CD4-positive, CD25-positive, alpha-beta regulatory T cell (primary cell): ENCODE measurements around the gene APOLD1. TPM values are rescaled to one million over a fixed set of nuclear protein-coding genes. Genes with fewer than 3 reads are reported as not detected.
"Not testable (repeated sequence)": the region's sequence is repeated elsewhere in the genome, so short reads cannot be mapped to it uniquely, and the experiment has no call there.

ENCODE experiments used
- ATAC-seq, 2 donors: fragments of 150-1000 bp; cut with Tn5 transposase; one replicate each; pipeline ENCODE4 v1.10.0; 2021; ENCODE audit warnings: low read depth in 2 of 2, moderate number of reproducible peaks in 2 of 2, moderate library complexity in 1 of 2
- DNase-seq, 3 donors: peaks; one replicate each; pipeline versions ENCODE4 v3.0.0 to v3.0.0-alpha.2; 2012 to 2022; ENCODE audit warnings: mixed read lengths in 1 of 3
- H3K27ac ChIP-seq: one replicate; pipeline ENCODE4 v1.7.0; 2013; ENCODE audit warnings: mild to moderate bottlenecking, low read length; ENCODE audit not compliant: insufficient read depth, poor library complexity, severe bottlenecking
- H3K27me3 ChIP-seq: one replicate; pipeline ENCODE4 v1.7.0; 2013; ENCODE audit warnings: low read length; ENCODE audit not compliant: control insufficient read depth, insufficient read depth
- H3K36me3 ChIP-seq: one replicate; pipeline ENCODE4 v1.7.0; 2013; ENCODE audit warnings: mild to moderate bottlenecking, low read length, moderate library complexity; ENCODE audit not compliant: control insufficient read depth, insufficient read depth
- H3K4me1 ChIP-seq: 2 replicates; pipeline ENCODE4 v1.7.0; 2013; ENCODE audit warnings: mild to moderate bottlenecking, low read length; ENCODE audit not compliant: insufficient read depth, control insufficient read depth, poor library complexity, severe bottlenecking
- H3K4me3 ChIP-seq: one replicate; pipeline ENCODE4 v1.7.0; 2013; ENCODE audit warnings: low read depth, mild to moderate bottlenecking, low read length, moderate library complexity
- H3K9me3 ChIP-seq, 2 experiments: 1 replicate in 1 of 2; 2 replicates in 1 of 2; pipeline ENCODE4 v1.7.0; 2013; ENCODE audit warnings: low read length in 2 of 2, mild to moderate bottlenecking in 1 of 2, moderate library complexity in 1 of 2; ENCODE audit not compliant: control insufficient read depth in 2 of 2
- H3K27ac Mint-ChIP-seq, 3 donors: one replicate each; pipeline ENCODE4 v1.8.0; 2020 to 2022; ENCODE audit warnings: mild to moderate bottlenecking in 3 of 3, mixed read lengths in 3 of 3, moderate library complexity in 2 of 3
- H3K27me3 Mint-ChIP-seq: one replicate; pipeline ENCODE4 v1.8.0; 2022; ENCODE audit warnings: mild to moderate bottlenecking, mixed read lengths
- H3K36me3 Mint-ChIP-seq: one replicate; pipeline ENCODE4 v1.8.0; 2020; ENCODE audit warnings: mixed read lengths
- H3K4me1 Mint-ChIP-seq, 4 donors: one replicate each; pipeline ENCODE4 v1.8.0; 2020 to 2022; ENCODE audit warnings: mixed read lengths in 4 of 4, mild to moderate bottlenecking in 1 of 4
- H3K4me3 Mint-ChIP-seq, 4 donors: one replicate each; pipeline ENCODE4 v1.8.0; 2020 to 2022; ENCODE audit warnings: mild to moderate bottlenecking in 4 of 4, mixed read lengths in 4 of 4, moderate library complexity in 3 of 4
- H3K9me3 Mint-ChIP-seq, 7 donors: one replicate each; pipeline ENCODE4 v1.8.0; 2020 to 2022; ENCODE audit warnings: mixed read lengths in 7 of 7, mild to moderate bottlenecking in 3 of 7, moderate library complexity in 2 of 7
- polyA plus RNA-seq, 4 donors: library from polyadenylated mRNA; unstranded; fragments of 300-500 nt; fragmentation: Illumina TruSeq; gene quantifications; one replicate each; pipeline ENCODE4 v1.2.3, GENCODE V29; 2021
- total RNA-seq: library from RNA; stranded (reverse); gene quantifications from one replicate; pipeline ENCODE4 v1.2.3, GENCODE V29; 2022

The APOLD1 gene
- total and polyA plus RNA-seq, 5 donors from 2014 or later, result 1.9 to 3.9 (median 2.8) TPM

- Mint-ChIP-seq H3K9me3 (no peaks in the 10 kb centered on the region), H3K36me3 (peaks cover 53% of the 10 kb centered on the region), H3K4me1 (peaks cover 13 to 49% (median 43%) of the 10 kb centered on the region in 4 donors), H3K27ac (peak overlapping the region; percentile 20 to 75 (median 23)), H3K27me3 (no peaks in the 10 kb centered on the region), H3K4me3 (peak overlapping the region in 1 of 4 donors; percentile 10)
- no peak overlapping the region for H3K4me3 ChIP-seq
- no peak for ATAC-seq
- H3K27me3 ChIP-seq, result no peaks in the 10 kb centered on the region
- no peak for DNase-seq
- H3K4me1 ChIP-seq, result peaks cover 13% of the 10 kb centered on the region
- H3K9me3 ChIP-seq, result no peaks in the 10 kb centered on the region
- H3K36me3 ChIP-seq, result peaks cover 71% of the 10 kb centered on the region
- H3K27ac ChIP-seq, result no peak overlapping the region
These were observed 34.4 kb downstream of the APOLD1 start for GRCh38 chr12:12819752-12820311.

- H3K9me3 ChIP-seq, H3K4me3 ChIP-seq, DNase-seq, ATAC-seq, H3K9me3 Mint-ChIP-seq, H3K27me3 Mint-ChIP-seq, H3K27ac ChIP-seq, H3K27me3 ChIP-seq, H3K4me1 ChIP-seq: not testable (repeated sequence)
- Mint-ChIP-seq H3K4me3 (peak overlapping the region in 2 of 4 donors; percentile 13 to 18), H3K36me3 (peaks cover 55% of the 10 kb centered on the region), H3K4me1 (peaks cover 12 to 46% (median 41%) of the 10 kb centered on the region in 4 donors), H3K27ac (peak overlapping the region in 2 of 3 donors; percentile 59 to 75)
- peaks cover 72% of the 10 kb centered on the region for H3K36me3 ChIP-seq
These were observed 34.9 kb downstream of the APOLD1 start for GRCh38 chr12:12820376-12820775.

- Mint-ChIP-seq H3K4me3 (no peak overlapping the region), H3K36me3 (peaks cover 48% of the 10 kb centered on the region)
These were observed 36.5 kb downstream of the APOLD1 start for GRCh38 chr12:12821975-12822374.

GRCh38 chr12:12822886-12823285 lies 37.4 kb downstream of the APOLD1 start:
- no peak overlapping the region for H3K27ac Mint-ChIP-seq
- DNase-seq (no peak), ATAC-seq (no peak)
- Histone ChIP-seq H3K27ac (no peak overlapping the region), H3K4me1 (peaks cover 4% of the 10 kb centered on the region), H3K36me3 (peaks cover 82% of the 10 kb centered on the region), H3K4me3 (no peak overlapping the region), H3K27me3 (no peaks in the 10 kb centered on the region), H3K9me3 (no peaks in the 10 kb centered on the region)
- peaks cover 54% of the 10 kb centered on the region for H3K36me3 Mint-ChIP-seq
- H3K4me3 Mint-ChIP-seq, result no peak overlapping the region
- no peaks in the 10 kb centered on the region for H3K27me3 Mint-ChIP-seq
- no peaks in the 10 kb centered on the region for H3K9me3 Mint-ChIP-seq
- peaks cover 5 to 30% (median 18%) of the 10 kb centered on the region in 4 donors for H3K4me1 Mint-ChIP-seq

More at GRCh38 chr12:12821975-12822374, 36.5 kb downstream of the APOLD1 start:
- no peaks in the 10 kb centered on the region for H3K9me3 ChIP-seq
- H3K27ac Mint-ChIP-seq, result peak overlapping the region in 1 of 3 donors; percentile 16
- H3K9me3 Mint-ChIP-seq, result no peaks in the 10 kb centered on the region
- no peak overlapping the region for H3K4me3 ChIP-seq
- ATAC-seq (no peak), DNase-seq (no peak)
- H3K36me3 ChIP-seq, result peaks cover 82% of the 10 kb centered on the region
- H3K4me1 ChIP-seq, result peaks cover 4% of the 10 kb centered on the region
- H3K4me1 Mint-ChIP-seq, result peaks cover 5 to 31% (median 25%) of the 10 kb centered on the region in 4 donors
- no peaks in the 10 kb centered on the region for H3K27me3 ChIP-seq
- no peak overlapping the region for H3K27ac ChIP-seq
- H3K27me3 Mint-ChIP-seq, result no peaks in the 10 kb centered on the region

GRCh38 chr12:12823300-12823699 lies 37.8 kb downstream of the APOLD1 start:
- ATAC-seq, result no peak
- peaks cover 56% of the 10 kb centered on the region for H3K36me3 Mint-ChIP-seq

GRCh38 chr12:12823811-12824210 lies 38.4 kb downstream of the APOLD1 start:
- Histone ChIP-seq H3K27ac (no peak overlapping the region), H3K4me3 (no peak overlapping the region), H3K27me3 (no peaks in the 10 kb centered on the region), H3K9me3 (no peaks in the 10 kb centered on the region), H3K36me3 (peaks cover 86% of the 10 kb centered on the region), H3K4me1 (peaks cover 4% of the 10 kb centered on the region)
- DNase-seq (no peak), ATAC-seq (no peak)
- no peak overlapping the region for H3K4me3 Mint-ChIP-seq
- H3K9me3 Mint-ChIP-seq, result no peaks in the 10 kb centered on the region
- H3K27me3 Mint-ChIP-seq, result no peaks in the 10 kb centered on the region
- H3K27ac Mint-ChIP-seq, result peak overlapping the region in 1 of 3 donors; percentile 7
- peaks cover 59% of the 10 kb centered on the region for H3K36me3 Mint-ChIP-seq
- peaks cover 5 to 26% (median 11%) of the 10 kb centered on the region in 4 donors for H3K4me1 Mint-ChIP-seq

More at GRCh38 chr12:12823300-12823699, 37.8 kb downstream of the APOLD1 start:
- Mint-ChIP-seq H3K27me3 (no peaks in the 10 kb centered on the region), H3K9me3 (no peaks in the 10 kb centered on the region), H3K27ac (peak overlapping the region in 1 of 3 donors; percentile 7), H3K4me1 (peaks cover 5 to 30% (median 16%) of the 10 kb centered on the region in 4 donors), H3K4me3 (no peak overlapping the region)
- no peak overlapping the region for H3K4me3 ChIP-seq
- DNase-seq, result no peak
- H3K9me3 ChIP-seq, result no peaks in the 10 kb centered on the region
- H3K27me3 ChIP-seq, result no peaks in the 10 kb centered on the region
- no peak overlapping the region for H3K27ac ChIP-seq
- H3K4me1 ChIP-seq, result peaks cover 4% of the 10 kb centered on the region
- peaks cover 84% of the 10 kb centered on the region for H3K36me3 ChIP-seq

- no peaks in the 10 kb centered on the region for H3K27me3 ChIP-seq
- H3K36me3 ChIP-seq, result peaks cover 27% of the 10 kb centered on the region
- no peak overlapping the region for H3K27ac ChIP-seq
- Mint-ChIP-seq H3K27me3 (no peaks in the 10 kb centered on the region), H3K9me3 (no peaks in the 10 kb centered on the region), H3K27ac (peak overlapping the region; percentile 25 to 78 (median 43)), H3K36me3 (peaks cover 27% of the 10 kb centered on the region), H3K4me1 (peaks cover 12 to 34% (median 26%) of the 10 kb centered on the region in 4 donors), H3K4me3 (no peak overlapping the region)
- H3K4me3 ChIP-seq, result no peak overlapping the region
- H3K9me3 ChIP-seq, result no peaks in the 10 kb centered on the region
- peaks cover 18% of the 10 kb centered on the region for H3K4me1 ChIP-seq
- DNase-seq (no peak), ATAC-seq (no peak)
These were observed 50.1 kb downstream of the APOLD1 start for GRCh38 chr12:12835378-12836146.
